ENCODE data around the gene CELF4. TPM values are rescaled to one million over a fixed set of nuclear protein-coding genes. Genes with fewer than 3 reads are reported as not detected.

Gene CELF4
- total and polyA plus RNA-seq, 2 donors (not counting 1 experiment from before 2014, with no cell fraction given), result 0.17 TPM; not detected in 1

GRCh38 chr18:37309059-37309458, 256.5 kb downstream of the CELF4 start:
- no peak for DNase-seq (ENCODE audit: low read depth in 2 of 2)
- Histone ChIP-seq H3K79me2 (ENCODE audit: control insufficient read depth, insufficient read depth, low read length) (no peaks in the 10 kb centered on the region), H3K4me3 (replicated peaks in 1 of 4; ENCODE audit: control extremely low read depth in 1 of 4, insufficient read depth in 1 of 4, low read depth in 3 of 4, low read length in 4 of 4) (no peak overlapping the region), H4K20me1 (ENCODE audit: control insufficient read depth, extremely low read depth, insufficient read depth, low read length) (no peaks in the 10 kb centered on the region), H3K36me3 (ENCODE audit: control insufficient read depth, insufficient read depth, low read length) (no peaks in the 10 kb centered on the region), H3K4me1 (ENCODE audit: control insufficient read depth, extremely low read depth, insufficient read depth, low read length) (no peaks in the 10 kb centered on the region), H3K9me3 (ENCODE audit: control insufficient read depth, insufficient read depth, low read depth, low read length) (no peaks in the 10 kb centered on the region), H3K9ac (ENCODE audit: insufficient read depth, low read length) (no peak overlapping the region), H3K27me3 (ENCODE audit: control insufficient read depth, insufficient read depth, low read length) (no peaks in the 10 kb centered on the region), H3K4me2 (ENCODE audit: extremely low read depth, insufficient read depth, low read length) (no peak overlapping the region), H2AFZ (ENCODE audit: low read length) (no peak overlapping the region), H3K27ac (ENCODE audit: insufficient read depth, low read length) (no peak overlapping the region)
- TF ChIP-seq EZH2 (IDR thresholded peaks at IDR 0.05; ENCODE audit: low read length, missing control alignments) (no peak), CTCF (conservative IDR thresholded peaks at IDR 0.05 in 1 of 2, IDR thresholded peaks at IDR 0.05 in 1 of 2; ENCODE audit: low read depth in 1 of 2, low read length in 2 of 2) (no peak)

GRCh38 chr18:37307181-37307580, 258.4 kb downstream of the CELF4 start:
- Histone ChIP-seq H2AFZ (ENCODE audit: low read length) (no peak overlapping the region), H3K4me2 (ENCODE audit: extremely low read depth, insufficient read depth, low read length) (no peak overlapping the region), H3K27me3 (ENCODE audit: control insufficient read depth, insufficient read depth, low read length) (no peaks in the 10 kb centered on the region), H3K27ac (ENCODE audit: insufficient read depth, low read length) (no peak overlapping the region), H4K20me1 (ENCODE audit: control insufficient read depth, extremely low read depth, insufficient read depth, low read length) (no peaks in the 10 kb centered on the region), H3K9ac (ENCODE audit: insufficient read depth, low read length) (no peak overlapping the region), H3K9me3 (ENCODE audit: control insufficient read depth, insufficient read depth, low read depth, low read length) (no peaks in the 10 kb centered on the region), H3K4me3 (replicated peaks in 1 of 4; ENCODE audit: control extremely low read depth in 1 of 4, insufficient read depth in 1 of 4, low read depth in 3 of 4, low read length in 4 of 4) (no peak overlapping the region), H3K36me3 (ENCODE audit: control insufficient read depth, insufficient read depth, low read length) (no peaks in the 10 kb centered on the region), H3K79me2 (ENCODE audit: control insufficient read depth, insufficient read depth, low read length) (no peaks in the 10 kb centered on the region), H3K4me1 (ENCODE audit: control insufficient read depth, extremely low read depth, insufficient read depth, low read length) (no peaks in the 10 kb centered on the region)
- no peak for DNase-seq (ENCODE audit: low read depth in 2 of 2)
- no peak for TF ChIP-seq EZH2 (IDR thresholded peaks at IDR 0.05; ENCODE audit: low read length, missing control alignments)
- TF ChIP-seq CTCF (conservative IDR thresholded peaks at IDR 0.05 in 1 of 2, IDR thresholded peaks at IDR 0.05 in 1 of 2; ENCODE audit: low read depth in 1 of 2, low read length in 2 of 2), result no peak

GRCh38 chr18:37306432-37306831, 259.2 kb downstream of the CELF4 start:
- TF ChIP-seq CTCF (conservative IDR thresholded peaks at IDR 0.05 in 1 of 2, IDR thresholded peaks at IDR 0.05 in 1 of 2; ENCODE audit: low read depth in 1 of 2, low read length in 2 of 2) (no peak), EZH2 (IDR thresholded peaks at IDR 0.05; ENCODE audit: low read length, missing control alignments) (no peak)
- Histone ChIP-seq H3K9me3 (ENCODE audit: control insufficient read depth, insufficient read depth, low read depth, low read length) (no peaks in the 10 kb centered on the region), H2AFZ (ENCODE audit: low read length) (no peak overlapping the region), H3K79me2 (ENCODE audit: control insufficient read depth, insufficient read depth, low read length) (no peaks in the 10 kb centered on the region), H3K4me3 (replicated peaks in 1 of 4; ENCODE audit: control extremely low read depth in 1 of 4, insufficient read depth in 1 of 4, low read depth in 3 of 4, low read length in 4 of 4) (no peak overlapping the region), H3K27ac (ENCODE audit: insufficient read depth, low read length) (no peak overlapping the region), H4K20me1 (ENCODE audit: control insufficient read depth, extremely low read depth, insufficient read depth, low read length) (no peaks in the 10 kb centered on the region), H3K4me1 (ENCODE audit: control insufficient read depth, extremely low read depth, insufficient read depth, low read length) (no peaks in the 10 kb centered on the region), H3K4me2 (ENCODE audit: extremely low read depth, insufficient read depth, low read length) (no peak overlapping the region), H3K36me3 (ENCODE audit: control insufficient read depth, insufficient read depth, low read length) (no peaks in the 10 kb centered on the region), H3K27me3 (ENCODE audit: control insufficient read depth, insufficient read depth, low read length) (no peaks in the 10 kb centered on the region), H3K9ac (ENCODE audit: insufficient read depth, low read length) (no peak overlapping the region)
- no peak for DNase-seq (ENCODE audit: low read depth in 2 of 2)
